Measurements from ENCODE around the gene PSMD8. TPM values are rescaled to one million over a fixed set of nuclear protein-coding genes. Genes with fewer than 3 reads are reported as not detected.

The PSMD8 gene
- total and polyA plus RNA-seq, 2 donors (not counting 3 experiments of a cell fraction or from before 2014, with no cell fraction given): 203 to 543 TPM

- TF ChIP-seq CTCF (IDR thresholded peaks at IDR 0.05; ENCODE audit: extremely low read depth in 1 of 2, insufficient read depth in 1 of 2, low read depth in 1 of 2, low read length in 2 of 2): no peak
- TF ChIP-seq MAX (IDR thresholded peaks at IDR 0.05; ENCODE audit: insufficient read depth, insufficient read length): no peak
- TF ChIP-seq POLR2A (IDR thresholded peaks at IDR 0.05; ENCODE audit: low read depth, low read length): peak; percentile 76
- TF ChIP-seq POLR2AphosphoS5 (IDR thresholded peaks at IDR 0.05; ENCODE audit: insufficient read depth, low read depth, low read length): peak; percentile 62
- Histone ChIP-seq H3K36me3 (ENCODE audit: control insufficient read depth in 2 of 2, extremely low read depth in 1 of 2, insufficient read depth in 2 of 2, low read length in 2 of 2) (peaks cover 0 to 5% of the 10 kb centered on the region in 2 experiments), H3K27ac (ENCODE audit: insufficient read depth, low read depth, low read length) (peak overlapping the region; percentile 84), H3K9me3 (replicated peaks; ENCODE audit: control insufficient read depth, insufficient read depth, low read length) (no peaks in the 10 kb centered on the region), H3K4me1 (ENCODE audit: control insufficient read depth, extremely low read depth, insufficient read depth, low read length) (peaks cover 16% of the 10 kb centered on the region), H4K20me1 (replicated peaks; ENCODE audit: control insufficient read depth, extremely low read depth, insufficient read depth, low read length) (no peaks in the 10 kb centered on the region), H3K27me3 (ENCODE audit: control insufficient read depth in 2 of 2, insufficient read depth in 2 of 2, low read length in 2 of 2) (no peaks in the 10 kb centered on the region), H3K9ac (replicated peaks; ENCODE audit: extremely low read depth, insufficient read depth, low read length) (peak overlapping the region; percentile 91), H3K4me2 (ENCODE audit: insufficient read depth, low read length) (peak overlapping the region; percentile 87), H3K4me3 (replicated peaks in 1 of 3; ENCODE audit: insufficient read depth in 1 of 3, low read depth in 1 of 3, low read length in 3 of 3) (peak overlapping the region; percentile 78 to 96 (median 91)), H2AFZ (ENCODE audit: low read depth, low read length) (peak overlapping the region; percentile 65), H3K9me1 (replicated peaks; ENCODE audit: control insufficient read depth, extremely low read depth, insufficient read depth, low read length) (no peaks in the 10 kb centered on the region), H3K79me2 (ENCODE audit: control insufficient read depth, insufficient read depth, low read length) (peaks cover 18% of the 10 kb centered on the region)
- POLR2A ChIA-PET: interaction anchor here (2.2 to 3.6 kb wide), 2 partner anchors 13 to 15 kb away, joined by 8 to 39 read pairs; partner anchors contain the start of gene PSMD8
- CTCF ChIA-PET: interaction anchor here (0.9 to 4.7 kb wide), 5 partner anchors 9 to 163 kb away, joined by 3 to 65 read pairs (median 5); partner anchors contain the start of genes CATSPERG and FAM98C
- TSS peak; percentile 92 for BruUV-seq (replicated peaks)
- intact Hi-C loops (cut with micrococcal nuclease) (loop anchor here (1.0 to 5.0 kb wide), 3 partner anchors 14 to 157 kb away; partner anchors contain the start of gene FAM98C), dilution Hi-C loops (cut with MboI; ENCODE audit: extremely low pct_ligation_motif_present, low sequenced_read_pairs) (no loop called here)
- peak; percentile 71 for DNase-seq (ENCODE audit: low read depth, low spot score)
- FAIRE-seq: peak; percentile 96
Observed at GRCh38 chr19:38389101-38389925, 14.9 kb downstream of the PSMD8 start.
